Forelimb muscle (tissue), 1 donor: ENCODE data around the gene VMO1. TPM values are rescaled to one million over a fixed set of nuclear protein-coding genes. Genes with fewer than 3 reads are reported as not detected.

Experiments used
- DNase-seq: peaks from one replicate; pipeline ENCODE4 v3.0.0-alpha.2; 2013; ENCODE audit warnings: low read depth
- polyA plus RNA-seq: library from polyadenylated mRNA; unstranded; fragments of 120-200 nt; gene quantifications from one replicate; pipeline ENCODE4 v1.2.1, GENCODE V29; 2013; ENCODE audit not compliant: insufficient read length

The VMO1 gene
- polyA plus RNA-seq, 1 donor: 9.7 TPM

GRCh38 chr17:4764595-4764994, 21.6 kb downstream of the VMO1 start:
- DNase-seq: no peak

DNA sequence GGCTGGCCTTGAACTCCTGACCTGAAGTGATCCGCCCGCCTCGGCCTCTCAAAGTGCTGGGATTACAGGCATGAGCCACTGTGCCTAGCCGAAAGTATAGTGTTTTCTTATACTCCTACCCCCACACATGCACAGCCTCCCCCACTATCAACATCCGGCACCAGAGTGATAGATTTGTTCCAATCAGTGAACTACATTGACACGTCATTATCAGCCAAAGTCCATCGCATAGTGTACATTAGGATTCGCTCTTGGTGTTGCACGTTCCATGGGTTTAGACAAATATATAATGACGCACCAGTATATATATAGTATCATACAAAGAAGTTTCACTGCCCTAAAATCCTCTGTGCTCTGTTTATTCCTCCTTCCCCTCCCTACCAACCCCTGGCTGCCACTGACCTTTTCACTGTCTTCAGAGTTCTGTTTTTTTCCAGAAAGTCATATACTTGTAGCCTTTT, 26.4 kb downstream of the VMO1 start:
- DNase-seq: no peak

- no peak for DNase-seq
Observed at GRCh38 chr17:4753392-4753791, 32.8 kb downstream of the VMO1 start.

GRCh38 chr17:4751932-4752331, 34.2 kb downstream of the VMO1 start:
- DNase-seq: no peak

DNA sequence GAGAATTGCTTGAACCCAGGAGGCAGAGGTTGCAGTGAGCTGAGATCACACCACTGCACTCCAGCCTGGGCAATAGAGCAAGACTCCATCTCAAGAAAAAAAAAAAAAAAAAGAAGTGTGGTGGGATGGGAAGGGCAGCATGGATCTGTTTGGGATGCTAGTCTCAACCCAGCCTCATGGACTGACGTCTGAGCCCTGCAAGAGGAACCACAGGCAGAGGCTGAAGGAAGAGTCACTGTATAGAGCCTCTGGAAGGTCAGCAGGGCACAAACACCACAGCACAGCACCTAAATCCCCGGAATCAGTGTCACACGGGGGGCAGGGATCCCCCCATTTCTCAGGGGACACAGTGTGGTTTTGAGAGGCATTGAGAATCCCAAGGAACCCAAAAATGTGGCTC, 35.6 kb downstream of the VMO1 start:
- DNase-seq: no peak

DNA sequence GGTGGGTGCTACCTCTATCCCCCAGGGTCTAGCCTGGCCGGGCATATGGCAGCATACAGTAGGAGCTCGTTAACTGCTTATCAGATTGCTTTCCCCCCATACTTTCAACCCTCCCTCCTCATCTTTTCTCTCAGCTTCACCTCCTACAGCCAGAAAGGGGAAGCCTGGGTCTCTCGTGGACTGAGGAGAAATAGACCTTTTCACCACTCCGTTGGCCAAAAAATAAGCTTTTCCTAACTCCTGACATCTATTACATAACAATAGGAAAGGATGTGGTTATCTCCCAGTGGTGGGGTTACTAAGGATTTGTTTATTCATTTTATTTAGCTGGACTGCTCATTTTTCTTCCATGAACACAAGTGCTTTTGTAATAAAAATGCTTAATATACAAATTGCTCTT, 37.5 kb downstream of the VMO1 start:
- DNase-seq: no peak

DNA sequence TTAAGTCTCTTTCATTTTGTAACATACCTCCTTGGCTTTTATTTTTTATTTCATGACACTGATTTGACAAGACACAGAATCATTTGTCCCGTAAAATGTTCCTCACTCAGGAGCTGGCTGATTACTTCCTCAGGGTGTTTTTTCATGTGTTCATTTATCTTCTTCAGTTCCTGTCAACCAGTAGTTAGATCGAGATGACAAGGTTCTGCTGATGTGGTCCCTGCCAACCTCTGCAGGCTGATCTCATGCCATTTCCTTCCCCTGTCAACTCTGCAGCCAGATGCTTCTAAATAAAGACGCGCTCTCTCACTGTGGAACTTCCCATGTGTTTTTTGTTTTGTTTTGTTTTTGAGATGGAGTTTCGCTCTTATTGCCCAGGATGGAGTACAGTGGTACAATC, 38.3 kb downstream of the VMO1 start:
- no peak for DNase-seq

DNA sequence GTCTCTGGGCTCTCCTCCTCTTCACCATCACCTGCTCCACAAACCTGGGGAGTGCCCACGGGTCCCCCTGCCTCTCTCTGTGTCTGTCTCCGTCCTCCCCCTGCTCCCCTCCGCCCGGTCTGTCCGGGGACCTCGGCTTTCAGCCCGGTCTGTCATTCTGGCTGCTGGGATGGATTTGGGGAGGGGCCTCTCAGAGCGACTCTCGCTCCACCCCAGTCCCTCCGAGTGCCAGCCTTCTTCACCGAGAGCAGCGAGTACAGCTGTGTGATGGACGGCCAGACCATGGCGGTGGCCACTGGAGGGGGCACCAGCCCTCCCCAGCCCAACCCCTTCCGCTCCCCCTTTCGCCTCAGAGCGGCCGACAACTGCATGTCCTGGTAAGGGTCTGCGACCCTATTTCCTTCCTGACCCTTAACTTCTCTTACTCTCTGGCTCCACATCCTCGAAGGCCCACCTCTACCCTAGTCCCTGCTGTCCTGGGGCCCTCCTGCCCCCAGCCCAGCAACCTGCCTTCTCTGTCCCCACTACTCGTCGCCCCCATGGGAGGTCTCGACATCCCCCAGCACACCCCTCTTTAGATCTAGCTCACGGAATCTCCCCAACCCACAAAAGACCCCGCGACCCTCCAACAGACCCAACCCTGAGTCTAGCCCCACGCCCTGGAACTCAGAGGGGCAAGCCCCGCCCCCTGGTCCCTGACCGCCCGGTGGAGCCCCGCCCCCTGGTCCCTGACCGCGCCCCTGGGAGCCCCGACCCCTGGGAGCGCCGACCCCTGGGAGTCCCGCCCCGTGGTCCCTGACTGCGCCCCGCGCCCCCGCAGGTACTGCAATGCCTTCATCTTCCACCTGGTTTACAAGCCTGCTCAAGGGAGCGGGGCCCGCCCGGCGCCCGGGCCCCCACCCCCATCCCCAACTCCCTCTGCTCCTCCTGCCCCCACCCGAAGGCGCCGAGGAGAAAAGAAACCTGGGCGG, 40.9 kb downstream of the VMO1 start:
- no peak for DNase-seq

DNA sequence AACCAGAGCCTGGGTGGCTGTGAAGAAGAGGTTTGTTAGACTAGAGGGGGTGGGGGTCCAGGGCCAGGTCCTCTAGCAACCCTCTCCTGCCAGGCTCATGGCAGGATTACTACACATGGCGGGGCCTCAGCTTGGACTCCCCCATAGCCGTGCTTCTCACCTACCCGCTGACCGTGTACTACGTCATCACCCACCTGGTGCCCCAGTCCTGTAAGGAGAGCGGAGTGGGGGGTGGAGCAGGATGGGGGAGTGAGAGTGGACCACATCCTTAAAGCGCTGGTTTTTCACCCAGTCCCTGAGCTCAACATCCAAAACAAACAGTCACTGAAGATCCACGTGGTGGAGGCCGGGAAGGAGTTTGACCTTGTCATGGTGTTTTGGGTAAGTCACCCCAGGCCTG, 42.3 kb downstream of the VMO1 start:
- no peak for DNase-seq

- DNase-seq: no peak
Observed at GRCh38 chr17:4743216-4743615, 42.9 kb downstream of the VMO1 start.

- DNase-seq: no peak
Observed at GRCh38 chr17:4742629-4743028, 43.5 kb downstream of the VMO1 start.

DNA sequence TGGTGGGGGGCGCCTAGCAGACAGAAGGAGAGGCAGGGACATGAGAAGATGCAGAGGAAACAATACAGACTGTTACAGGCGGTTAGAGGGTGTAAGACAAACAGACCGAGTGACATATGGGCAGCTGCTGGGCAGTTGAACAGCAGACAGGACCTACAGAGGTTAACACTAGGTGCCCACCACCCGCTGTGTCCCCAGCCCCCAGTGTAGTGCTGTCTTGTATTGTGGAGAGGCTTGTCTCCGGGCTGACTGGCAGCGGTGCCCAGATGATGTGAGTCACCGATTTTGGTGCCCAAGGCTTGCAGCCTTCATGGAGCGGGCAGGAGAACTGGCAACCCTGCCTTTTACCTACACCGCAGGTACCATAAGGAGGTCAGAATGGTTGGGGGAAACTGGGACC, 44.0 kb downstream of the VMO1 start:
- DNase-seq: no peak

- no peak for DNase-seq
Observed at GRCh38 chr17:4741544-4741943, 44.6 kb downstream of the VMO1 start.

- no peak for DNase-seq
Observed at GRCh38 chr17:4740584-4740983, 45.6 kb downstream of the VMO1 start.

DNA sequence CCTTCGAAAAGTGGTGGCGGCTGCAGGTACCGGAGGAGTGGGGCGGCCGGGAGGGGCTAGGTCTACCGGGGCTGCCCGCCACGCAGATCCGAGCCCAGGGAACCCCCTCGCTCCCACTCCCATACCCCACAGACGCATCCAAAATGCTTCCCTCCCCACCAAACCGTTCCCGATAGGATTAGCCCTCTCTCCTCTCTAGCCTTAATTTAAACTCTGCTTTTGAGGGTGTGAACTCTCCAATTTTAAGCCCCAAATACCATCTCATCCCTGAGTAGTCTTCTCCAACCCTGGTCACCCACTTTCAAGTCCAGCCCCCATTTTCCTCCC, 46.2 kb downstream of the VMO1 start:
- no peak for DNase-seq

GRCh38 chr17:4739122-4740024, 46.8 kb downstream of the VMO1 start, which contains the start of the genes CXCL16 and ZMYND15:
Gene CXCL16, minus strand, starts transcription at chr17:4739928. Its CDS starts 589 bp downstream, at chr17:4739339.
Gene ZMYND15, plus strand, starts transcription at chr17:4739833. Its CDS starts 716 bp downstream, at chr17:4740549.
- no peak for DNase-seq

DNA sequence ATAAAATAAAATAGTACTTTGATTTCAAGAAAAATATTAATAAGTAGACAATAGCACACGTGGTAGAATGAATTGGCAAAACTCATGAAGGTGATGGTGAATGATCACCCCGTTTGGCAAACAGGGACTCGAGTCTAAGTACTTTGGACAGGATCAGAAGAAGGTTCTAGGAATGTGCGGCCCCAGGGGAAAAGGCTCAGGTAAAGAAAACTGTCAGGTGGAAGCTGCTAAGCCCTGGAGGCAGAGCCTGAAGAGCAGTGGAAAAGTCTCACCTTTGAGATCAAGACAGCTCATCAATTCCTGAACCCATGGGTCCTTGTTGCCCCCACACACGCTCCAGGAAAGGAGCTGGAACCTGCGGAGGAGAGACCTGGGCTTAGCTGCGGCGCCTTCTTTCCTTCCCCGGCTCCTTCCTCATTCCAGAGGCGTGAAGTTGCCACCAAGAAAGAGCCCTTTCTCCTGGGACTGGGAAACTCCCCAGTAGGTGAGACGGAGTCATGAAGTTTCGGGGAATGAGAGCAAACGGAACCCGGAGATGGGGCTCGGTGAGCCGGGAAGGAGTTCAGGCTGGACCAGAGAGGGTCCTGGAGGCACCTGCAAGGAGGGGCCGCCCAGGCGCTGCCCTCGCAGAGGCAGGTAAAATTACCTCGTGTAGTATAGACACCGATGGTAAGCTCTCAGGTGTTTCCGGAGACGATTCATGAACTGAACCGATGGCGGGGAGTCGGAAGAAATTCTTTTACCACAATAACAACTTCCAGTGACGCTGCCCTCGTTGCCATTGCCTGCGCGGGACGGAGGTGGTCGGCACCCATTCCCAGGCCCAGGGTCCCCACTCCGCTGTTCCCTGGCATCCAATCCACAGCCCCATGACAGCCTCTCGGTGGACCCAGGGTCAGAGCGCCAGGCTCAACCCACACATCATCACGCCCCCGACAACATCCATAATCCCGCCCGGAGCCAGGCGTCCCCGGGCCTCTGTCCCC, 47.7 kb downstream of the VMO1 start:
- no peak for DNase-seq

DNA sequence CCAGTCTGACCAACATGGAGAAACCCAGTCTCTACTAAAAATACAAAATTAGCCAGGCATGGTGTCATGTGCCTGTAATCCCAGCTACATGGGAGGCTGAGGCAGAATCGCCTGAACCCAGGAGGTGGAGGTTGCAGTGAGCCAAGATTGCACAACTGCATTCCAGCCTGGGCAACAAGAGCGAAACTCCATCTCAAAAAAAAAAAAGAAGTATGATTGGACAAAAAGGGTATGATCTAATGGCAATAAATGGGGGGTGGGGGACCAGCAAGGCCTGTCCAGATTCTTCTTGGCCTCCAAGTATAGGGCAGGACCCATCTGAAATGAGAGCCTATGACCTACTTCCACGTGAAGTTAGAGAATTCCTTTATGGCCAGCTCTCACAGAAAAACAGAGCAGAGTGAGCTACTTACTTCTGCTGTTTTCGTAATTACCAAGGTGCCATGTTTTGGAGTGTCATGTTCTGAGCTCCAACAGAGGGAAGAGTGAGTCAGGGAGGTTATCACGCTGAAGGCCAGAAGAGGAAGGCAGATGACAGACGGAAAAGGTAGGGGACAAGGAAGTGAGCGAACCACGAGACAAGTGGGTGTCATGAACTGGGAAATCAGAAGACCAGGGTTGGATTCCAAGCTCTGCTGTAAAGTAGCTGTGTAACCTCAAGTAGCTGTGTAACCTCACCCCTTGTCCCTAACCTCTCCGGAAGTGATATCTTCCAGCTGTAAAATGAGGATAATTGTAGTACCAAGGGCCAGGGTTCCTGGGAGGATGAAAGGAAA, 50.1 kb downstream of the VMO1 start:
- DNase-seq: no peak
